Activated CD8-positive, alpha-beta memory T cell treated with anti-CD3 and anti-CD28 coated beads for 1 hour (primary cell): ENCODE results near the gene CNTN3.

Experiments
- DNase-seq, 2 donors: peaks; one replicate each; pipeline ENCODE4 v3.0.0-alpha.2; 2020; ENCODE audit warnings: low read depth in 1 of 2; ENCODE audit errors: extremely low read depth in 1 of 2

Gene CNTN3

GRCh38 chr3:74614107-74614967, at the start of gene CNTN3:
Gene CNTN3, minus strand, starts transcription at chr3:74614659. Its CDS starts 93,547 bp downstream, at chr3:74521112.
- DNase-seq, result no peak

DNA sequence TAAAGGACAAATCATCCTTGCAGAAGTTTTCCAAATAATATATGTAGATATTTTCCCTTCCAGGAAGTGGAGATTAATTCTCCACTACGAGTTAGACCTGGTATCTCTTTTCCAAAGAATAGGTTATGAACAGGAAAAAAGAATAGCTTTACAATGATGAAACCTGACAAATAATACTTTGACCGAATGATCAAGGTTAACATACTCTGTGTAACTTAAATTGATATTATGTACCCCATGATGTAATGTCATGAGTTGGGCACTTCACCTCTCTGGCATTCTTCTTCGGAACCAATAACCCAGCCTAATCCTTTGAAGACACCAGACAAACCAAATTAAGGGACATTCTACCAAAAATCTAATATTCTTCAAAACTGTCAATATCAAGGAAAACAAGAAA, 48.7 kb upstream of the CNTN3 start:
- DNase-seq, result no peak

DNA sequence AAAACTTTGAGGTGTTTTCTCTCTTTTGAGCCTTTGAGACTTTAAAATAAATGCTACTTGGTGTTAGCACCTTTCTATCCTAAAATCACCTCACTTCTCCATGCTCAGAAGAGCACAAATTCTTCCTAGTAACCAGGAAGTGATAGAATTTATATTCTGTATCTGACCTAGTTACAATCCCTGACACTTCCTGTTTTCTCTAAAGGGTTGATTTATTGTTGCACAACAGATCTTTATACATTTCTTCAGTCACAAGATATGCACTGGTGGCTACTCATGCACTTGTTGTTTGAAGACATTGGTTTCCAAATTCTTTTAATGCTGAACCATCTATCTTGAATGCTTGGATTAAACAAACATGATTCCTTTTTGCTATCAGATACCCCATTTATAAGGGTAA, 47.2 kb upstream of the CNTN3 start:
- DNase-seq, result no peak

DNA sequence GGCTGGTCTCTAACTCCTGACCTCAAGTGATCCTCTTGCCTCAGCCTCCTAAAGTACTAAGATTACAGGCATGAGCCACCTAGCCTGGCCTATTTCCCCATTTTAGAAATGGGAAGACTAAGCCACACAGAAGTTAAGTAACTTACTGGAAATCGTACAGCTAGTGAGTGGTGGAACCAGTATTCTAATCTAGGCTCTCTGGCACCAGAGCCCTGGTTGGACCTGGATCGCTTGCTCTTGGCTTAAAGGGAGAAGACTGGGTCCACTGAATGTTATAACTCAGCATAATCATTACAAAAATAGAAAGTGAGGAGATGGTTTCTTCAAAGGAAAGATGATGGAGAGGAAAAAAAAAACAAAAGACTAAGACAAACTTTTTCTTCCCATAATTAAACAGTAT, 37.4 kb upstream of the CNTN3 start:
- DNase-seq, result no peak

- DNase-seq, result no peak
Measured at GRCh38 chr3:74651292-74651691, 36.8 kb upstream of the CNTN3 start.

DNA sequence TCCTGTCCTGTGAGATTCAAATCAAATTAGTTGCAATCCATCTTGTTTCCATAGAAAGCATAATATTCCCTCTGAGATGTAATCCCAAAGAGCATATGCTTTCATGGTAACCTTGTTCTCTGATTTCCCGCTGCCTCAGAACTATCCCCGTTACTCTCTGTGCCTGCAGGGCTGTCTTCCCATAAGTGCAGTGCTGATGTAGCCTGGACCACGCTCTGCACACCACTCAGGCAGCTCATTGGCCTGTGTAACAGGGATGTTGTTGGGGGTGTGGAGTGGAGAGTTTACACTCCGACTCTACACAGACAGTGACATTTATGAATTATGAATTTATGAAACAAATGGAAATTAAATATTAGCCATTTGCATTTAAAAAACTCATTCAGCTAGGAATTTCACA, 33.6 kb upstream of the CNTN3 start:
- no peak for DNase-seq

DNA sequence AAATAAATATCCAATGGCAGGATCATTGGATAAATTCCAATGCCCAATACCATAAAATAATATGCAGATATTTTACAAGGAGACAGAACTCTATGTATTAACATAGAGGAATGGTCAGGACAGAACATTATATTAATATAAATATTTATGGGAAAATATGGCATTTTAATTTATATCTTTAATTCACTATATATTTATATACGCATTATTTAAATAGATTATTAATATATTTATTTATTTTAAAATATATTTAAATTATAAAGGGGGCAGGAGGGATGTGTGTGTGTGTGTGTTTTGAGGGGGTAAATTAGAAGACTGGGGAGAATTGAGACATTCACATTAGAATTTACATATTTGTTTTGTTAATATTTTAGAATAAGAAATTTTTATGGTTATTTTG, 31.6 kb upstream of the CNTN3 start:
- no peak for DNase-seq

GRCh38 chr3:74643636-74644035, 29.2 kb upstream of the CNTN3 start:
- DNase-seq, result no peak

DNA sequence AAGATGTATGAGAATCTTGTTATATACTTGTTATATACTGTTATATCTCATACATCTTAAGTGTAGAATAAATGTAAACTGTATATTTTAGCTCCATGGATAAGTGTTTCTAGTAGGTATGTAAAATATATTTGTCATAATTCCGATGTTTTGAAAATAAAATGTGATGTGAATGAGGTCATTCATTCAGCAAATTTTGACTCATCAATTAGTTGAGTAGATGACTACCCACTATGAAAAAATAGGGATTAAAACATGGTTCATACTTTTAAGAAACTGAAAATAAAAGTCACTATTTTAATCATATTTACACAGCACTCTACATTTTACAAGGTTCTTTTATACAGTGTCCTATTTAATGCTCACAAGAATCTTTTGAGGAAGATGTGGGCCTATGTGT, 28.4 kb upstream of the CNTN3 start:
- DNase-seq, result no peak

- DNase-seq, result no peak
Measured at GRCh38 chr3:74640211-74640610, 25.8 kb upstream of the CNTN3 start.

GRCh38 chr3:74639681-74640080, 25.2 kb upstream of the CNTN3 start:
- no peak for DNase-seq

- no peak for DNase-seq
Measured at GRCh38 chr3:74636981-74637380, 22.5 kb upstream of the CNTN3 start.

DNA sequence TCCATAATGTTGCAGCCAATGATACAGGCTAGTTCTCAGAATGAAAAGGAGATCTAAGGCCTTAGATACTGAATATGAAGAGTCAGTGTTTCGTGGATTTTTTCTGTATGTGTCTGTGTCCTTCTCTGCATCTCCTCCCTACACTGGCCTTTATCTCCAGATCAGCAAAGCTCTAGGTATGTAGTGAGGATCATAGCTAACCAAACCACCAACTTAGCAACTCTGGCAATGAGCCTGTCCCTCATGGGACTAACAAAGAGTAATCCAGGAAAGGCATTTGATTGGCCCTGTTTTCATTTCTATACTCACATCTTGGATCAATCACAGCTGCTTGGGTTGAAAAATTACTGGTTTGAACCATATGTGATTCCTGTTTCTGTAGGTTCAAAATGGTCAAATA, 18.6 kb upstream of the CNTN3 start:
- no peak for DNase-seq

DNA sequence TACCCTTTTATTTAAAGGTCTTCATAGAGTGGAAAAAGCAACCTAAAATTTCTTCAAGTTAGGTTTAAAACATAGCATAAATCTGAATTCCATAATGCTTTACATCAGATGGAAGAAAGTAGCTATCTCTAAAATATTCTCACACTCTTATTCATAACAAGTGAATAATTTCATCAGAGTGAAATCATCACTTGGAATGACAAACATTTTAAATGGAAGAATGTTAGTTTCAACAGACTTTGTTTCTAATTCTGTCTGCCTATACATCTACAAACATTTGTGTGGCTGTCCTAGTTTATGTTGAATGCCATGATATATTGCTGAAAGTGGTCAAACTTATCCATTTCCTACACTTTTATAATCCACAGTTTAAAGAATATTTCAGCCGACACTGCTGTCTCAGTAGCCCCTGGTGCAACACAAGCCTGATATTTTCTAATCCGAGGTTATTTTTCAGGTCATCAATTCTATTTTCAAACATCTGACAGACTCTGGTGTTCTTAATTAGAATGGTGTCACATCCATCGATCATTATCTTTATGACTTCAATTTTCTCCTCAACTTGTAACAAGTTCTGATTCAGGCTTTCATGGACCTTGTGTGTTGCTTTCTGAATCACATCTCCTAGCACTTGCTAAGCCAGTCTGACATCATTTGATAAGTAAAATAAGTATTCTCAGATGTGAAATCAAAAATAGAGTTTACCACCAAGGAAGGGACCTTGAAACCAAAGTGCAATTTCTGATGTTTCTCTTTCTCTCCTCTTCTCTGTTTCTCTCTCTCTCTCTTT, 17.1 kb upstream of the CNTN3 start:
- DNase-seq, result no peak

DNA sequence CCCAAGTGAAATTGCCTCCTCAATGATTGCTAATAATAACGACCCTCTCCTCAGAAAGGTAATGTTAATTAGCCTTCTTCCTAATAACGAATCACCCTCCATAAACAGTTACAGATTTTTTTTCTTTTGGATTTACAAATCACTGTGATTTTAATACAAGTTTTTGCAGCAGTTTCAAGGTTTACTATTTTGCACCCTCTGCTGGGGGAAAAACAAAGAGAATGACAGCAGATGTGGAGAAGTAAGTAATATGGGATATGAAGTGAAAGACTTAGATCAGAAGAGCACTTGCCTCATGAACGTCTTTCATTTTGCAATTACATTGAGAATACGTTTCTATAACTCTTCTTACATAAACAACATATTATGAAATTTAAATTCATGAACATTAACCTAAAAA, 16.1 kb upstream of the CNTN3 start:
- no peak for DNase-seq

DNA sequence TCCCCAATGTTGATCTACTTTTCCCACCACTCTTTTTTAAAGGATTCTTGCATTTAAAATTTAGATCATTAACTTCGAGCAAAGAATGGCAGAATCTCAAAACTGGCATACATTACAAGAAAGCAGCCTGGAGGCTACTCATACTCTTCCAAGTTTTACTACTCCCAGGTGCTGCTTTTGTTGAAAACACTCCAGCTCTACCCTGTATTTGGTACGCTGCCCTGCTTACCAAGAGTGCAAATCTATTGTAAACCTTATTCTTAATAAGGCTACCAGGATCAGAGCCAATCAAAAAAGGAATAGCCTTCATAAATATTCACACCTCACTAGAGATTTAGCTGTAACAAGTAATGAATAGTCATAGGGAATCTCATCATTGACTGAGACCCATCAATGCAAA, 11.6 kb upstream of the CNTN3 start:
- no peak for DNase-seq

GRCh38 chr3:74624301-74624700, 9.8 kb upstream of the CNTN3 start:
- no peak for DNase-seq

DNA sequence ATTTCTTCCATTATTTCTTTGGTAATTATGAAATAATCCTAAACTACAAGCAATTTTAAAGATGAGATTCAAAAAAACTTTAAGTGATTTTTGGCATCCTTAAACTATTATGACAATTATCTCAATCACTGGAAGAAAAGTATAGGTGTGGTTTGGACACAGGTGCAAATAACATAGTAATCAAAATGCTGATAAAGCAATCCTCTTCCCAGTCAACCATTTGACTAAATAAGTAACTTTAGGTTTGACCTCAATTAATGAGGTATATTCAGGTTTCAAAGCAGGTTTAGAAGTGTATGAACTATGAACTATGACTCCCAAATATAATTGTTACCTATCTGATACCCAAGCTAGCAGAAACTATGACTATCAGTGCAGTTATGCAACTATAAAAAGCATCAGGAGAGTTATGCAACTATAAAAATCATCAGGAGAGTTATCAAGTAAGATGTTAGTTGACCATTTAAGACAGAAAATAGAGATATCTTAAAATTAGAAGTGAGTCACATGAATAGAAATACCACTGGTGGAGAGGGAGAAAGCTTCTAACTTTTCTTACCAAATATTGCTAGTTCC, 8.9 kb upstream of the CNTN3 start:
- DNase-seq, result no peak

DNA sequence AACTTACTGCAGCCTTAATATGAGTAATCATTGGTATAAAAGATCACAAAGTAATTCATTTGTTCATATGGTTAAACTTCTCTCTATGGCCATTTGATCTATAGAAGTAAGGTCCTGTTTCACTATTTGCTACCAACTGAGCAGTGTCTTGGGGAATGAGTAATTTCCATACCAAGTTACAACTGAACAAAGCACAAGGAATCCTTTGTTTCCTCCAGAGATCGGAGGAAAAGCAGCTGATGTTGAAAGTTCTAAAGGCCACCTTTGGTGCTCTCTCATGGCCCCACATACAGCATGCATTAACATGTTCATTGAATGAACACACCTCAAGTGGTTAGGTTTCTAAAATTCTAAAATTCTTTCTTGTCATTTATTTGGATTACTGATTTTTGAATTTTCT, 7.1 kb upstream of the CNTN3 start:
- no peak for DNase-seq

DNA sequence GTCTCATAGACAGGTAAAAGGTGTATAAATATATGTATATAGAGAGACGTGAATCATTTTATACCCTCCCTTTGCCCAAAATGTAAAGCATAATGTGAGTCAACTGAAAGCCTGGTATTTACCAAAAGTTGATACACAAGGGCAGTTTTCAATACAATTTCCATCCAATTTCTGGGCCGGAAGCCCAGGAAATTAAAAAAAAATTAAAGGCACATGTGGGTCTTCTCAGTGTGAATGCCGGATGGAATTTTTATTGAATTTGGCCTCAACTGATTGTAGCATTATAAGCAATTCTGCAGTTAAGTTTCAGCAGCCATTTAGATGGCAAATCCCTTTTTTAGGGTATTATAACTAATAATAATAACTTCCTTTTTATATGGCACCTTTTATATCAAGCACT, 3.3 kb upstream of the CNTN3 start:
- DNase-seq, result no peak

DNA sequence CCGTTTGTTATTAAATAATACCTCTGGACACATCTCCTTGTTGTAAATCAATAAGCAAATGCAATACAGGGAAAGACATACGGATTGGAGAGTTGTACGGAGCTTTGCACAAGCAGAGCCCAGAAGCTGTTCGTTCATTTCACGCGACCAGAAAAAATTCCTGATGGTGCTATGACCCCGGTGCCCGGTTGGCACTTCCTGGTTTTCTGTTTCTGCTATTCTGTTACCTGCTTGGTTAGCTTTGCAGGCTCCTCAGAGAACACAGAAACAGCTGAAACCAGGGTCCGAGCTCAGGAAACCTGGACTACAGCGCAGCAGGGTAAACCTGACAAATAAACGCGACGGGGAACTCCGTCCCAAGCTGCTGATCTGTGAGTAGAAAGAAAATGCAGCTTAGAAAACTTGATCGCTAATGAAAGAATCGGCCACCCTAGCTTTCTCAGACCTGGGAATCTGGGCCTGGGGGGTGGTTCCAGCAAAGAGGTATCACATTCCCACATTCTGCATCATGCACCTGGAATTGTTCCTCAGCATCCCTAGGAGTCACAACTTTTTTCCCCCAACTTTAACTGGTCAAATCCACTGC, 845 bp downstream of the CNTN3 start:
- DNase-seq, result no peak

GRCh38 chr3:74613060-74613459, 1.4 kb downstream of the CNTN3 start:
- no peak for DNase-seq
